H9 (cell line): Measurements from ENCODE around the gene PHACTR2. TPM values are rescaled to one million over a fixed set of nuclear protein-coding genes. Genes with fewer than 3 reads are reported as not detected.
A peak's percentile ranks its signal among the peaks of the same experiment; 100 is the strongest.

Experiments used
- DNase-seq: peaks from one replicate; pipeline ENCODE4 v3.0.0-alpha.2; 2017
- H2AFZ ChIP-seq: one replicate; pipeline ENCODE4 v1.6.1; 2013; ENCODE audit warnings: mild to moderate bottlenecking, low read length, control low read depth, moderate library complexity
- H2AK5ac ChIP-seq: 2 replicates; pipeline ENCODE4 v1.6.1; 2013; ENCODE audit warnings: low read length, control low read depth, mixed read lengths; ENCODE audit not compliant: insufficient read length
- H2BK120ac ChIP-seq: one replicate; pipeline ENCODE4 v1.6.1; 2013; ENCODE audit warnings: low read depth, mild to moderate bottlenecking, low read length, control low read depth, inconsistent platforms; ENCODE audit not compliant: poor library complexity, severe bottlenecking
- H2BK12ac ChIP-seq: 2 replicates; pipeline ENCODE4 v1.6.1; 2013; ENCODE audit warnings: low read length, control low read depth, mixed read lengths, low read depth; ENCODE audit not compliant: insufficient read length
- H2BK15ac ChIP-seq: 2 replicates; pipeline ENCODE4 v1.6.1; 2013; ENCODE audit warnings: low read depth, low read length, control low read depth
- H2BK20ac ChIP-seq: one replicate; pipeline ENCODE4 v1.6.1; 2013; ENCODE audit warnings: low read depth, mild to moderate bottlenecking, low read length, control low read depth, inconsistent platforms; ENCODE audit not compliant: poor library complexity, severe bottlenecking
- H2BK5ac ChIP-seq: 2 replicates; pipeline ENCODE4 v1.6.1; 2013; ENCODE audit warnings: low read length, control low read depth, mixed read lengths; ENCODE audit not compliant: insufficient read length
- H3K14ac ChIP-seq: 2 replicates; pipeline ENCODE4 v1.6.1; 2013; ENCODE audit warnings: low read length, control low read depth; ENCODE audit not compliant: insufficient read depth
- H3K18ac ChIP-seq: 2 replicates; pipeline ENCODE4 v1.6.1; 2013; ENCODE audit warnings: low read depth, mild to moderate bottlenecking, mixed read lengths, low read length, control low read depth; ENCODE audit not compliant: insufficient read length
- H3K23ac ChIP-seq: 2 replicates; pipeline ENCODE4 v1.6.1; 2013; ENCODE audit warnings: low read length, control low read depth, mixed read lengths, low read depth; ENCODE audit not compliant: insufficient read length
- H3K23me2 ChIP-seq: 2 replicates; pipeline ENCODE4 v1.6.1; 2013; ENCODE audit warnings: low read depth, mild to moderate bottlenecking, mixed read lengths, low read length, control low read depth; ENCODE audit not compliant: insufficient read length, poor library complexity, severe bottlenecking
- H3K27ac ChIP-seq: 2 replicates; pipeline ENCODE4 v1.5.1; 2013; ENCODE audit warnings: low read length, control low read depth, mixed read lengths, low read depth; ENCODE audit not compliant: insufficient read length
- H3K27me3 ChIP-seq: 2 replicates; pipeline ENCODE4 v1.6.1; 2013; ENCODE audit warnings: low read length, control low read depth, inconsistent platforms; ENCODE audit not compliant: insufficient read depth
- H3K4ac ChIP-seq: 2 replicates; pipeline ENCODE4 v1.6.1; 2013; ENCODE audit warnings: low read depth, mild to moderate bottlenecking, control low read depth, inconsistent platforms, low read length, moderate library complexity
- H3K4me1 ChIP-seq: 2 replicates; pipeline ENCODE4 v1.6.1; 2013; ENCODE audit warnings: low read length, control low read depth, inconsistent platforms; ENCODE audit not compliant: insufficient read depth
- H3K4me2 ChIP-seq: 2 replicates; pipeline ENCODE4 v1.6.1; 2013; ENCODE audit warnings: low read length, control low read depth, mixed read lengths; ENCODE audit not compliant: insufficient read length, insufficient read depth
- H3K56ac ChIP-seq: 2 replicates; pipeline ENCODE4 v1.6.1; 2013; ENCODE audit warnings: low read depth, mild to moderate bottlenecking, mixed read lengths, low read length, control low read depth; ENCODE audit not compliant: insufficient read length
- H3K79me1 ChIP-seq: 2 replicates; pipeline ENCODE4 v1.6.1; 2013; ENCODE audit warnings: low read depth, mild to moderate bottlenecking, moderate library complexity, low read length, control low read depth, inconsistent platforms; ENCODE audit not compliant: insufficient read depth, poor library complexity, severe bottlenecking
- H3K79me2 ChIP-seq: 2 replicates; pipeline ENCODE4 v1.6.1; 2013; ENCODE audit warnings: low read length, control low read depth, inconsistent platforms; ENCODE audit not compliant: insufficient read depth
- H3K9ac ChIP-seq: 2 replicates; pipeline ENCODE4 v1.6.1; 2013; ENCODE audit warnings: low read length, control low read depth, mixed read lengths; ENCODE audit not compliant: insufficient read length; ENCODE audit errors: extremely low read depth
- H3K9me3 ChIP-seq: one replicate; pipeline ENCODE4 v1.6.1; 2013; ENCODE audit warnings: low read depth, low read length, inconsistent platforms; ENCODE audit not compliant: control insufficient read depth
- H3T11ph ChIP-seq: one replicate; pipeline ENCODE4 v1.6.1; 2013; ENCODE audit warnings: mild to moderate bottlenecking, low read length, control low read depth, inconsistent platforms
- H4K20me1 ChIP-seq: one replicate; pipeline ENCODE4 v1.6.1; 2013; ENCODE audit not compliant: control insufficient read depth, insufficient read length, insufficient read depth
- H4K5ac ChIP-seq: 2 replicates; pipeline ENCODE4 v1.6.1; 2013; ENCODE audit warnings: low read depth, mild to moderate bottlenecking, mixed read lengths, low read length, control low read depth; ENCODE audit not compliant: insufficient read length
- H4K8ac ChIP-seq: replicated peaks from 2 replicates; pipeline ENCODE4 v1.6.1; 2013; ENCODE audit warnings: low read length, control low read depth, mixed read lengths, low read depth; ENCODE audit not compliant: insufficient read length
- H4K91ac ChIP-seq: 2 replicates; pipeline ENCODE4 v1.6.1; 2013; ENCODE audit warnings: low read depth, mild to moderate bottlenecking, moderate library complexity, mixed read lengths, low read length, control low read depth; ENCODE audit not compliant: insufficient read length
- H3K27ac Mint-ChIP-seq, 3 experiments: 2 replicates in 2 of 3; 3 replicates in 1 of 3; pipeline ENCODE4 v1.8.0; 2020 to 2021; ENCODE audit warnings: mixed read lengths in 3 of 3, mild to moderate bottlenecking in 1 of 3, moderate library complexity in 1 of 3
- H3K27me3 Mint-ChIP-seq: 2 replicates; pipeline ENCODE4 v1.8.0; 2021; ENCODE audit warnings: low read depth, mild to moderate bottlenecking, moderate library complexity, mixed read lengths
- H3K36me3 Mint-ChIP-seq, 3 experiments: 2 replicates in 2 of 3; 3 replicates in 1 of 3; pipeline ENCODE4 v1.8.0; 2020 to 2021; ENCODE audit warnings: low read depth in 3 of 3, mixed read lengths in 3 of 3; ENCODE audit not compliant: insufficient read depth in 1 of 3
- H3K4me1 Mint-ChIP-seq, 2 experiments: 2 replicates each; pipeline ENCODE4 v1.8.0; 2020; ENCODE audit warnings: mixed read lengths in 2 of 2
- H3K4me3 Mint-ChIP-seq, 2 experiments: 2 replicates in 1 of 2; 3 replicates in 1 of 2; pipeline ENCODE4 v1.8.0; 2020 to 2021; ENCODE audit warnings: mild to moderate bottlenecking in 2 of 2, mixed read lengths in 2 of 2, moderate library complexity in 1 of 2
- H3K9me3 Mint-ChIP-seq, 2 experiments: 2 replicates in 1 of 2; 3 replicates in 1 of 2; pipeline ENCODE4 v1.8.0; 2020; ENCODE audit warnings: mild to moderate bottlenecking in 2 of 2, mixed read lengths in 2 of 2, moderate library complexity in 1 of 2
- CTCF ChIP-seq: fragments of 200-600 bp; sonication (generic); conservative IDR thresholded peaks from 3 replicates; pipeline ENCODE4 v1.8.0; 2021; ENCODE audit warnings: antibody characterized with exemption, mild to moderate bottlenecking
- WGBS: extraction: QIAGEN DNeasy Blood & Tissue Kit; methylation state at CpG from one replicate; pipeline ENCODE4 v1.1.7; 2013; ENCODE audit warnings: missing lambda C conversion rate, low lambda C conversion rate, mixed read lengths; ENCODE audit not compliant: insufficient read length; ENCODE audit errors: extremely low coverage; 5-methylcytosine and 5-hydroxymethylcytosine counted together
- total RNA-seq: library from RNA; stranded (reverse); gene quantifications from 2 replicates; pipeline ENCODE4 v1.2.1, GENCODE V29; 2021

The PHACTR2 gene
- total RNA-seq, 1 experiment from 2014 or later, result 131 TPM

DNA sequence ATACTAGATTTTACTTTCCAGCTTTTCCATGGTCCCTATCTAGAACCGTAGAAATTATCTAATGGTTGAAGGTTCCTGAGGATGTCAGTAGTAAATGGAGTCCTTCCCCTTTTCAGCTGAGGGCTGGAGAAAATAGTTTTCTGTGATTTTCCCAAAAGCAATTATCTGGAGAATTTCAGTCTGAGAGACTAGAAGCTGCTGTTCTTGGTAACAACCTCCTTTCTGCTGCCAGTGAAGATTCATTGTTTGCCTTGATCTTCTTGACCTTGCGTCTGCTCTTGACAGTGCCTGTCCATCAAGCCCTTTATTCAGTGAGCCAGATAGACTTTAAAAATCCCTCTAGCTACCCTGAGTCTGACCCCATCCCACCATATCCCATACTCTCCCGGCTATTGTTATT, 73.1 kb downstream of the PHACTR2 start:
- Histone ChIP-seq H3K56ac (no peak overlapping the region), H3K23me2 (no peaks in the 10 kb centered on the region), H3K9me3 (no peaks in the 10 kb centered on the region), H3K4ac (no peak overlapping the region), H4K8ac (no peak overlapping the region), H2AFZ (no peak overlapping the region), H3K23ac (no peak overlapping the region), H3K4me2 (no peak overlapping the region), H3K14ac (no peak overlapping the region), H4K5ac (no peak overlapping the region), H3T11ph (no peak overlapping the region), H3K4me1 (peaks cover 16% of the 10 kb centered on the region), H2BK5ac (no peak overlapping the region), H2BK120ac (no peak overlapping the region), H3K18ac (no peak overlapping the region), H2BK15ac (no peak overlapping the region), H3K27me3 (no peaks in the 10 kb centered on the region), H4K91ac (no peak overlapping the region), H3K27ac (no peak overlapping the region), H3K79me1 (no peaks in the 10 kb centered on the region), H2AK5ac (no peak overlapping the region), H3K9ac (no peak overlapping the region), H3K79me2 (no peaks in the 10 kb centered on the region), H2BK20ac (no peak overlapping the region), H4K20me1 (no peaks in the 10 kb centered on the region), H2BK12ac (no peak overlapping the region)
- H3K27ac Mint-ChIP-seq, result peak overlapping the region; percentile 27 to 44 (median 31); a peak in 4 of 7 replicates
- DNase-seq, result no peak
- H3K36me3 Mint-ChIP-seq, result peaks cover 2 to 30% (median 7%) of the 10 kb centered on the region in 3 experiments; a peak in 5 of 7 replicates
- H3K4me3 Mint-ChIP-seq, result no peak overlapping the region
- H3K4me1 Mint-ChIP-seq, result peaks cover 57% of the 10 kb centered on the region in 2 experiments
- WGBS, result no CpG with 5 or more reads among the region's 3 CpGs
- TF ChIP-seq CTCF, result no peak
- no peaks in the 10 kb centered on the region for H3K27me3 Mint-ChIP-seq
- H3K9me3 Mint-ChIP-seq, result no peaks in the 10 kb centered on the region
